ENCODE measurements around the gene OPHN1.
A peak's percentile ranks its signal among the peaks of the same experiment; 100 is the strongest.
"Not testable (repeated sequence)": the region's sequence is repeated elsewhere in the genome, so short reads cannot be mapped to it uniquely, and the experiment has no call there.

OPHN1 gene

DNA sequence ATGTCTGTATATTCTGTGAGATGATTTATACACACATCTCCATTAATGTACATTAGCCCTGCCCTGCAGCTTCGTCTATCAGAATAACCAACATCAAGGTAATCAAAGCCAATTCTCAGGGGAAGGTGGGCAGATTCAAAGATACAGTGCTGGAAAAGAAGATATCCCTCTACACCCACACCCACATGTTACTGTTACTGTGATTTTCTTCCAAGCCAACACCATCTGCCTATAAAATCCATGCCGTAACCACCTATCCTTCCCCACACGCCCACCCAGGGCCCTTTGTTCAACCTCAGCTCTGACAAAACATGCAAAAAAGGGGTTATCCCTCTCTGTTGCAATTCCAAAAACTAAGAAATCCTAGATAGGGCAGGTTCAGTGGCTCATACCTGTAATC, 20.0 kb downstream of the OPHN1 start:
- Mint-ChIP-seq H3K27ac (no peak overlapping the region), H3K4me1 (ENCODE audit: low read depth) (peaks cover 7% of the 10 kb centered on the region), H3K36me3 (ENCODE audit: low read depth) (no peaks in the 10 kb centered on the region), H3K9me3 (no peaks in the 10 kb centered on the region), H3K27me3 (no peaks in the 10 kb centered on the region), H3K4me3 (no peak overlapping the region)
- intact Hi-C loops (cut with micrococcal nuclease) = no loop called here

DNA sequence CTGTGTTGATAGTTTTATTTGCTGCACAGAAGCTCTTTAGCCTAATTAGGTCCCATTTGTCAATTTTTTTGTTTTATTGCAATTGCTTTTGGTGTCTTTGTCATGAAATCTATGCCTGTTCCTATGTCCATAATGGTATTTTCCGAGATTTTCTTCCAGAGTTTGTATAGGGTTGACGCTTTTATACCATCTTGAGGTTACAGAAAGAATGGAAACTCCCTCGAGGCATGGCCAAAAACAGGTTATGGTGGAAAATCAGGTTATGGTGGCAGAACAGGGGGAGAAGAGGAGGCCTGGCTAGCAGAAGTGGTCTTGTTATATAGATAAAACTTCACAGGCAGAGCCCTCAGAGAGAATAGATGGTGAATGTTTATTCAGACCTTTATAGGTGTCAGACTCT, 21.6 kb downstream of the OPHN1 start:
- Mint-ChIP-seq H3K9me3 (no peaks in the 10 kb centered on the region), H3K36me3 (ENCODE audit: low read depth) (no peaks in the 10 kb centered on the region), H3K27me3 (no peaks in the 10 kb centered on the region), H3K4me3 (no peak overlapping the region), H3K27ac (no peak overlapping the region), H3K4me1 (ENCODE audit: low read depth) (peaks cover 7% of the 10 kb centered on the region)
- intact Hi-C loops (cut with micrococcal nuclease) = no loop called here

DNA sequence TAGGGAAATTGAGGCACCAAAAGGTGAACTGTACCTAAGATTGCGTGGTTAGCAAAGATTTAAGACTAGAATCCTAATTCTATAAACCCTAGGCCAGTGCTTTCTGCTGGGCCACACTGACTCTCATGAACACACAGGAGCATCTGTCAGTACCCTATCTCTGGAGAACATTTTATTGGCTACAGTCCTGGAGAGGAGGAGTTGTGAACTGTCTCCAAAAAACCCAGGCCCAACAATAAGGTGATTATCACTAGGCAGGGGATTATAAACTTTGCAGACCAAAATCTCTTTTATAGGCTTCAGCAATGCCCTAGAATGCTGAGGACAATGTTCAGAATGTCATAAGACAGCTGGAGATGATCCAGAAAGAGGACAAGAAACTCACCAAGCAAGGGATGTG, 24.1 kb downstream of the OPHN1 start:
- Mint-ChIP-seq H3K9me3 (no peaks in the 10 kb centered on the region), H3K4me1 (ENCODE audit: low read depth) (peaks cover 17% of the 10 kb centered on the region), H3K27ac (no peak overlapping the region), H3K36me3 (ENCODE audit: low read depth) (no peaks in the 10 kb centered on the region), H3K4me3 (no peak overlapping the region), H3K27me3 (no peaks in the 10 kb centered on the region)
- intact Hi-C loops (cut with micrococcal nuclease) = no loop called here

DNA sequence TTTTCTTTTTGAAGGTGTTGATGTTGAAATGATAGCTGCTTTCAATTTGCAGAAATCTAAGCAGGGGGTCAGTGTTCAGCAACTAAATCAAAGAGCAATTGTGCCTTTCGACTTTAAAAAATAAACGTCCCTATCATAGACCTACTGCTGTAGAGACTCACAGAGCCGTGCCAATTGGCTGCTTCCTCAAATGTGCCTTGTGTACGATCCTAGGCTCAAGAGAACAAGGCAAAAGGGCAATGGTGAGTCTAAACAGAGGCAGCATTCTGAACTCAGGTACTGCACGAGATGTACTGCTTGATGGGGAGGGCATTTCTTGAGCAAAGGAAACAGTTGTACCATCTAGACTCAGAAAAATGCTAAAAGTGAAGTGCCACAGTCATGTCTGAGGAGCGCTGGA, 29.8 kb downstream of the OPHN1 start:
- intact Hi-C loops (cut with micrococcal nuclease) = no loop called here
- H3K4me3 Mint-ChIP-seq = no peak overlapping the region
- H3K9me3 Mint-ChIP-seq = no peaks in the 10 kb centered on the region
- no peaks in the 10 kb centered on the region for H3K27me3 Mint-ChIP-seq
- no peak overlapping the region for H3K27ac Mint-ChIP-seq
- H3K36me3 Mint-ChIP-seq (ENCODE audit: low read depth) = no peaks in the 10 kb centered on the region
- H3K4me1 Mint-ChIP-seq (ENCODE audit: low read depth) = peaks cover 20% of the 10 kb centered on the region

DNA sequence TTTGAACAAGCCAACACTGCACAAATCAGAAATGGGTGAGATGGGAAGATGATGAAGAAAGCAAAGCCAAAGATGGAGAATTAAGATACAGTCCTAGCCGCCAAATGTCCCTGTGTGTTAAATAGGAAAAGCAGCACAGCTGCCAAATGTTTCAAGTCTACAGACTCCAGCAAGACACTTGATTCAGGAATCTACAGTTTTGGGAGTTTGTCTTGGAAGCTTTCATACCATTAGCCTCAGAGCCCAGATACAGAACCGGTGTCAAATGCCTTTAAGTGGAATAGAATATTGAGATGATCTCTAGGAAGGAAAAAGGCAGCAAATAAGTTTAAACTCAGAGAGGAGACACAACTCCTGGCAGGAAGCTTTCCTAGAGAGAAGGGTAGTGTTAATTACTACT, 30.3 kb downstream of the OPHN1 start:
- no peak overlapping the region for H3K27ac Mint-ChIP-seq
- no peak overlapping the region for H3K4me3 Mint-ChIP-seq
- H3K27me3 Mint-ChIP-seq = no peaks in the 10 kb centered on the region
- no peaks in the 10 kb centered on the region for H3K9me3 Mint-ChIP-seq
- no peaks in the 10 kb centered on the region for H3K36me3 Mint-ChIP-seq (ENCODE audit: low read depth)
- intact Hi-C loops (cut with micrococcal nuclease) = no loop called here
- peaks cover 20% of the 10 kb centered on the region for H3K4me1 Mint-ChIP-seq (ENCODE audit: low read depth)

DNA sequence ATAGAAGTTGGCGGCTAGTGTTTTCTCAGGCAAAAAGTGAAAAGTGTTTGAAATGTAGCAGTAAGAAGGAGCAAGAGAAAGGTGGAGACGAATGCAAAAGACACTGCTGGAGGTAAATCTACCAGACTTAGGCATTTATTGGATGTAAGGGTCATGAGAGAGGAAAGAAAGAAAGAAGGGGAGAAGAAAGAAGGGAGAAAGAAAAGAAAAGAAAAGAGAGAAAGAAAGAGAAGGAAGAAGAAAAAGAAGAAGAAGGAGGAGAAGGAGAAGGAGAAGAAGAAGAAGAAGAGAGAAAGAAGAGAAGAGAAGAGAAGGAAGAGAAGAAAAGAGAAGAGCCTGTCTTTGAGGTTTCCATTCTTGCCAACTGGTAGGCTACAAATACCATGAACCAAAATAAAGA, 31.2 kb downstream of the OPHN1 start:
- H3K9me3 Mint-ChIP-seq = no peaks in the 10 kb centered on the region
- no peak overlapping the region for H3K4me3 Mint-ChIP-seq
- H3K36me3 Mint-ChIP-seq (ENCODE audit: low read depth) = no peaks in the 10 kb centered on the region
- H3K27me3 Mint-ChIP-seq = no peaks in the 10 kb centered on the region
- peaks cover 20% of the 10 kb centered on the region for H3K4me1 Mint-ChIP-seq (ENCODE audit: low read depth)
- intact Hi-C loops (cut with micrococcal nuclease) = no loop called here
- no peak overlapping the region for H3K27ac Mint-ChIP-seq

DNA sequence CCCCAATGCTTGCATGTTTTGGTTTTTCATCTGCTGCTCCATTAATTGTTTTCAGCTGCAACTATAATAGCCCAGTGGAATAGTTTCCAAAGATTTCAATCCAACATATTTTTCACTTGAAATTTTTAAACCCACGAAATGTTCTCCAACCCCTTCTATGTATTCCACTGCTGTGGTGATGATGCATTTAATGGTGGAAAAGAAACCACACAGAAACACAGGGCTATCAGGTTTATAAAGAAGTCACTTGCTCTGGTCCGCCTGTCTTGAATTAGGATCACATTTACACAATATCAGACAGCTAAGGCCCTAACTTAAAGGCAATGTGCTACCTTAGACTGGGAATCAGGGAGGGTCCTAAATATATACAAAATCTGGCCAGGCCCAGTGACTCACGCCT, 35.0 kb downstream of the OPHN1 start:
- H3K4me3 Mint-ChIP-seq = no peak overlapping the region
- H3K36me3 Mint-ChIP-seq (ENCODE audit: low read depth) = no peaks in the 10 kb centered on the region
- H3K27ac Mint-ChIP-seq = no peak overlapping the region
- no peaks in the 10 kb centered on the region for H3K27me3 Mint-ChIP-seq
- no peaks in the 10 kb centered on the region for H3K9me3 Mint-ChIP-seq
- H3K4me1 Mint-ChIP-seq (ENCODE audit: low read depth) = peaks cover 11% of the 10 kb centered on the region
- intact Hi-C loops (cut with micrococcal nuclease) = no loop called here

DNA sequence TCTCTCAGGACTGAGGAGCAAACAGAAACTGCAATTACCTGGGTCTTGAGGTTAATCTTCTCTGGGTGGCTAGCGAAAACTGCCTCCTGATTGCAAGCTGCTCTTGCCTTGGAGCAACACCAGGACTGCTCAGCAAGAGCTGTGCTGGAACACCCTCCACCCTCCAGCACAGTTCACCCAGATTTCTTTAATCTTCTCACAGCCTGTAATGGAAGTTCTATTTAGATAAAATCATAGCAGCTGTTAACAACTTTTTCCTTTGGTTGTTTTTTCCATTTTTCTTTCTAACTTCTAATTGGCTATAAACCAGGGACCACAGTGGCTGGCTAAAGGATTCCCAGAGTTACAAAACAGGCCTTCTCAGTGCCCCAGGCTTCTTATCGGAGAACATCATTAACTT, 36.3 kb downstream of the OPHN1 start:
- Mint-ChIP-seq H3K4me1 (ENCODE audit: low read depth) (peaks cover 7% of the 10 kb centered on the region), H3K36me3 (ENCODE audit: low read depth) (no peaks in the 10 kb centered on the region), H3K4me3 (no peak overlapping the region), H3K9me3 (no peaks in the 10 kb centered on the region), H3K27ac (no peak overlapping the region), H3K27me3 (no peaks in the 10 kb centered on the region)
- intact Hi-C loops (cut with micrococcal nuclease) = no loop called here

DNA sequence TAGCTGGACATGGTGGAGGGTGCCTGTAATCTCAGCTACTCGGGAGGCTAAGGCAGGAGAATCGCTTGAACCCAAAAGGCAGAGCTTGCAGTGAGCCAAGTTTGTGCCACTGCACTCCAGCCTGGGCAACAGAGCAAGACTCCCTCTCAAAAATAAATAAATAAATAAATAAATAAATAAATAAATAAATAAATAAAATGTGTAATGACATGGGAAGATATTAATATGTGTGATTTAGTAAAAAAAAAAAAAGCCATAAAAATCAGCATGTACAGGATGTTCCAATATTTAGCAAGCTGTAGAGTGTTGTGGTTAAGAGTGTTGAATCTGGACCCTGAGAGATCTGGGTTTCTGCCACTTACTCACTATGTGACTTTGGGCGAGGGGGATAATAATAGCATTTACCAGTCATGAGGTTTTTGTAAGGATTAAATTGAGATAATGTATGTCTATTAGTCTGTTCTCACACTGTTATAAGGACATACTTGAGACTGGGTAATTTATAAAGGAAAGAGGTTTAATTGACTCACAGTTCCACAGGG, 43.8 kb downstream of the OPHN1 start:
- intact Hi-C loops (cut with micrococcal nuclease) = not testable (repeated sequence)

DNA sequence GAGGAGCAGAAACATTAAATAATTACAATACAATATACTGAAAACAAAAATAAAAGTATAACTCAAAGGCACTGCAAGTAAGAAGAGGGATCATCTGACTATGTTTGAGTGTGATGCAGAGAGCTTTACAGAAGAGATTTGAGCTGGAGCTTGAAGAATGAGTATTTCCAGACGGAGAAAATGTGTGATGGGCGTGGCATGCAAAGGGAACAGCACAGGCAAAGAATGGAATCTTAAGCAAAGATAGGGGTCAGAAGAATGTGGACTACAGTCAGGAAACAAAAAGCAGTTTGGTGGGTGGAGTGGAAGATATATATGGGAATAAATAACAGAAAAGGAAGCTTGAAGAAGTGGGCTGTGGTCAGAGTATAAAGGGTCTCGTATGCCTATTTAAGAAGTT, 45.5 kb downstream of the OPHN1 start:
- no peaks in the 10 kb centered on the region for H3K36me3 Mint-ChIP-seq (ENCODE audit: low read depth)
- H3K4me3 Mint-ChIP-seq = no peak overlapping the region
- H3K27ac Mint-ChIP-seq = no peak overlapping the region
- no peaks in the 10 kb centered on the region for H3K27me3 Mint-ChIP-seq
- intact Hi-C loops (cut with micrococcal nuclease) = no loop called here
- H3K9me3 Mint-ChIP-seq = no peaks in the 10 kb centered on the region
- no peaks in the 10 kb centered on the region for H3K4me1 Mint-ChIP-seq (ENCODE audit: low read depth)

More for the DNA sequence above, 43.8 kb downstream of the OPHN1 start:
- H3K27ac Mint-ChIP-seq; H3K27me3 Mint-ChIP-seq; H3K4me1 Mint-ChIP-seq (ENCODE audit: low read depth); H3K4me3 Mint-ChIP-seq; H3K9me3 Mint-ChIP-seq; H3K36me3 Mint-ChIP-seq (ENCODE audit: low read depth): not testable (repeated sequence)

DNA sequence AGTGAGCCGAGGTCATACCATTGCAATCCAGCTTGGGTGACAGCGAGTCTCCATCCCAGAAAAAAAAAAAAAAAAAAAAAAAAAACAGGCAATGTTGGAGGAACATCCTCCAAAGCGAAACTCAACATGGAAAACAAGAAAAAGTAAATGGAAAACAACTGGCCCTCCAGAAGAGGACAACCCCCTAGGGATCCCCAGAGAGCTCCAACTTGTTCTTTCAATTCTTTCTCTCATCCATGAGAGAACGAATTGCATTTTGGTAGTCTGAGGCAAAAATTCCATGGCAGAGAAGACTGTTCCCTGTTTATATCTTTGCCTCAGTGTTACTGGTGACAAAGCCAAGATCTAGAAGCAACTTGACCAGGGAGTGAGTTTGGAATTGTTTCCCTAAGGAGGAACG, 49.8 kb downstream of the OPHN1 start:
- H3K27me3 Mint-ChIP-seq = no peaks in the 10 kb centered on the region
- H3K9me3 Mint-ChIP-seq = no peaks in the 10 kb centered on the region
- H3K36me3 Mint-ChIP-seq (ENCODE audit: low read depth) = peaks cover 6% of the 10 kb centered on the region
- no peak overlapping the region for H3K27ac Mint-ChIP-seq
- no peak overlapping the region for H3K4me3 Mint-ChIP-seq
- no peaks in the 10 kb centered on the region for H3K4me1 Mint-ChIP-seq (ENCODE audit: low read depth)
- intact Hi-C loops (cut with micrococcal nuclease) = no loop called here

DNA sequence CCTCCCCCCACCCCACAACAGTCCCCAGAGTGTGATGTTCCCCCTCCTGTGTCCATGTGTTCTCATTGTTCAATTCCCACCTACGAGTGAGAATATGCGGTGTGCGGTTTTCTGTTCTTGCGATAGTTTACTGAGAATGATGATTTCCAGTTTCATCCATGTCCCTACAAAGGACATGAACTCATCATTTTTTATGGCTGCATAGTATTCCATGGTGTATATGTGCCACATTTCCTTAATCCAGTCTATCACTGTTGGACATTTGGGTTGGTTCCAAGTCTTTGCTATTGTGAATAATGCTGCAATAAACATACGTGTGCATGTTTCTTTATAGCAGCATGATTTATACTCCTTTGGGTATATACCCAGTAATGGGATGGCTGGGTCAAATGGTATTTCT, 55.7 kb downstream of the OPHN1 start:
- H3K27ac Mint-ChIP-seq; H3K9me3 Mint-ChIP-seq; H3K4me1 Mint-ChIP-seq (ENCODE audit: low read depth); H3K36me3 Mint-ChIP-seq (ENCODE audit: low read depth); intact Hi-C loops (cut with micrococcal nuclease); H3K4me3 Mint-ChIP-seq; H3K27me3 Mint-ChIP-seq: not testable (repeated sequence)

DNA sequence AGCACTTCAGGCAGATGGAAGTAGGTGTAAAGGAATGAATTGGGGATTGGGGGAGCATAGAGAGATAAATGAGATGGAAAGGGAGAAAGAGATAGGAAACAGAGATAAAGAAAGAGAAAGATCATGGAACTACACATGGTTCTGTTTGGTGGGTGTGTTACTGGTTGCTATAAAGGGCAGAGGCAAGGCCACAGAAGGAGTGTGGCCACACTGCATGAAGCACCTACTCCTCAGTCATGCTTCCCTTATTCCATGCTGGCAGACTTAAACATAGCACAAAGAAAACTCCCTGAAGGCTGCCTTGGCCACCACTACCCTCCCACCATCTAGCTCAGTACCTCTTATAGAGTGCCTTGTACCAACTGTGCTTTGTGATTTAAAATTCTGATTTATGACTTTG, 56.9 kb downstream of the OPHN1 start:
- H3K27ac Mint-ChIP-seq = no peak overlapping the region

DNA sequence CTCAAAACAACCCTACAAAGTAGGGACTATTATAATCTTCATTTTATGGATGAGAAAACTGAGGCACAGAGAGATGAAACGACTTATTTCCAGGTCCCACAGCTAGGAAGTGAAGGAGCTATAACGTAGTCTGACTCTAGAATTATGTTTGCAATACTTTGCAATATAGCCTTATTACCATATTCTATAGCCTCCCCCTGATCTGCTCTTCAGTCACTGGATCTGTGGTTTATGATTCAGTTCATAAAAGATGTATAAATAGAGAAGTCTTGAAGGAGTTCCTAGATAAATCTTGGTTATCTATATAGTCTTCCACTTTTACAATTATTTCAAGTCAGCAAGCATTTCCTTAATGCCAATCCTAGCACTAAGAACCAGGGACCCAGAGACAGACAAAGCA, 57.5 kb downstream of the OPHN1 start:
- H3K27me3 Mint-ChIP-seq = no peaks in the 10 kb centered on the region
- no peaks in the 10 kb centered on the region for H3K9me3 Mint-ChIP-seq
- intact Hi-C loops (cut with micrococcal nuclease) = no loop called here
- H3K36me3 Mint-ChIP-seq (ENCODE audit: low read depth) = no peaks in the 10 kb centered on the region
- no peak overlapping the region for H3K4me3 Mint-ChIP-seq
- H3K27ac Mint-ChIP-seq = no peak overlapping the region
- peaks cover 6% of the 10 kb centered on the region for H3K4me1 Mint-ChIP-seq (ENCODE audit: low read depth)

More for the DNA sequence above, 56.9 kb downstream of the OPHN1 start:
- no peak overlapping the region for H3K4me3 Mint-ChIP-seq
- peaks cover 6% of the 10 kb centered on the region for H3K4me1 Mint-ChIP-seq (ENCODE audit: low read depth)
- no peaks in the 10 kb centered on the region for H3K9me3 Mint-ChIP-seq
- peaks cover under 1% of the 10 kb centered on the region for H3K36me3 Mint-ChIP-seq (ENCODE audit: low read depth)
- H3K27me3 Mint-ChIP-seq = no peaks in the 10 kb centered on the region
- intact Hi-C loops (cut with micrococcal nuclease) = no loop called here

DNA sequence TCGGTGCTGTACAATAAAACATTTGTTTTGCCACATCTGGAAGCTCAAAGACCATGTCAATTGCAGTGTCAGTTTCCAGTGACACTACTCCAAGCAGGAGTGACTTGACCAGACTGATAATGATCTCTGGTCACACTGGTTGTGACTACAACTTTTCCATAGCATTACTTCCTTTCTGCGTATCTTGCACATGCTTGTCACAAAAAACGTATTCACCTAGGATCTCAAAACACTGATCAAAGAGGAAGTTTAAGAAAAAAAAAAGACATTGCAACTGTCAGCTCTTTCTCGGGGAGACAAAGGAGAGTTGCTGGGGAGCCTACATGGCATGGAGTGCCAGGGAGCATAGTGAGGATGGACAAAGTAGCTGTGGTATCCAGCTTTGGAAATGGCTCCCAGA, 60.6 kb downstream of the OPHN1 start:
- H3K9me3 Mint-ChIP-seq = no peaks in the 10 kb centered on the region
- peak overlapping the region; percentile 47 for H3K4me3 Mint-ChIP-seq
- intact Hi-C loops (cut with micrococcal nuclease) = no loop called here
- no peaks in the 10 kb centered on the region for H3K27me3 Mint-ChIP-seq
- no peaks in the 10 kb centered on the region for H3K36me3 Mint-ChIP-seq (ENCODE audit: low read depth)
- H3K27ac Mint-ChIP-seq = no peak overlapping the region
- peaks cover 10% of the 10 kb centered on the region for H3K4me1 Mint-ChIP-seq (ENCODE audit: low read depth)

Measured in dendritic cell treated with granulocyte-macrophage colony-stimulating factor and Interleukin-4, amounts not matched to agents 40 ng/mL and 50 ng/mL, for 4 days (primary cell).